Activated CD4-positive, alpha-beta memory T cell treated with anti-CD3 and anti-CD28 coated beads, Interleukin-2, amount 10 ng/mL, durations not matched to agents 7 days and 5 days (primary cell): Measurements from ENCODE around the gene MIP. TPM values are rescaled to one million over a fixed set of nuclear protein-coding genes. Genes with fewer than 3 reads are reported as not detected.
"Not testable (repeated sequence)": the region's sequence is repeated elsewhere in the genome, so short reads cannot be mapped to it uniquely, and the experiment has no call there.

Experiments
- CTCF ChIA-PET: fragments of 350-600 bp; sonication (Branson Sonifier 250); formaldehyde crosslinking; loops from one replicate; lab custom pipeline; 2021; ENCODE audit warnings: antibody characterized with exemption, inconsistent platforms; lab: Charles Lee
- POLR2A ChIA-PET: fragments of 350-600 bp; sonication (Branson Sonifier 250); formaldehyde crosslinking; loops from one replicate; lab custom pipeline; 2021; ENCODE audit warnings: antibody characterized with exemption; lab: Charles Lee
- DNase-seq: peaks from one replicate; pipeline ENCODE4 v3.0.0-alpha.2; 2020
- H3K27ac Mint-ChIP-seq: one replicate; pipeline ENCODE4 v1.8.0; 2021; ENCODE audit warnings: mild to moderate bottlenecking, mixed read lengths
- H3K27me3 Mint-ChIP-seq: one replicate; pipeline ENCODE4 v1.8.0; 2021; ENCODE audit warnings: mixed read lengths
- H3K36me3 Mint-ChIP-seq: one replicate; pipeline ENCODE4 v1.8.0; 2021; ENCODE audit warnings: low read depth, mixed read lengths
- H3K4me1 Mint-ChIP-seq: one replicate; pipeline ENCODE4 v1.8.0; 2021; ENCODE audit warnings: mixed read lengths
- H3K4me3 Mint-ChIP-seq: one replicate; pipeline ENCODE4 v1.8.0; 2021; ENCODE audit warnings: mild to moderate bottlenecking, mixed read lengths
- H3K9me3 Mint-ChIP-seq: one replicate; pipeline ENCODE4 v1.8.0; 2021; ENCODE audit warnings: mixed read lengths
- total RNA-seq, 2 experiments: library from RNA; stranded (reverse); gene quantifications; one replicate each; pipeline ENCODE4 v1.2.3, GENCODE V29; 2021

MIP gene
- total RNA-seq, 2 experiments from 2014 or later: not detected

GRCh38 chr12:56420411-56420810 lies 34.0 kb downstream of the MIP start:
- H3K27ac Mint-ChIP-seq: no peak overlapping the region

GRCh38 chr12:56417739-56418138 lies 36.7 kb downstream of the MIP start:
- H3K4me3 Mint-ChIP-seq: no peak overlapping the region
- ChIA-PET POLR2A (interaction anchor here (0.7 kb wide), 1 partner anchor 44 kb away, joined by 3 read pairs; no protein-coding TSS in a partner anchor), CTCF (interaction anchor here (1.0 kb wide), 1 partner anchor 49 kb away, joined by 3 read pairs; no protein-coding TSS in a partner anchor)
- no peaks in the 10 kb centered on the region for H3K27me3 Mint-ChIP-seq
- H3K27ac Mint-ChIP-seq: no peak overlapping the region
- no peaks in the 10 kb centered on the region for H3K9me3 Mint-ChIP-seq
- DNase-seq: no peak
- H3K36me3 Mint-ChIP-seq: peaks cover 51% of the 10 kb centered on the region
- H3K4me1 Mint-ChIP-seq: no peaks in the 10 kb centered on the region

More at GRCh38 chr12:56420411-56420810, 34.0 kb downstream of the MIP start:
- ChIA-PET CTCF (no interaction called here), POLR2A (interaction anchor here (1.3 kb wide), 1 partner anchor 29 kb away, joined by 5 read pairs; the partner anchor contains the start of gene TIMELESS)
- peaks cover 5% of the 10 kb centered on the region for H3K4me1 Mint-ChIP-seq
- DNase-seq: no peak
- no peaks in the 10 kb centered on the region for H3K27me3 Mint-ChIP-seq
- no peaks in the 10 kb centered on the region for H3K9me3 Mint-ChIP-seq
- H3K4me3 Mint-ChIP-seq: no peak overlapping the region
- H3K36me3 Mint-ChIP-seq: peaks cover 67% of the 10 kb centered on the region

- POLR2A ChIA-PET: interaction anchor here (0.7 kb wide), 1 partner anchor 234 kb away, joined by 4 read pairs; no protein-coding TSS in a partner anchor
- Mint-ChIP-seq H3K9me3 (no peaks in the 10 kb centered on the region), H3K27me3 (no peaks in the 10 kb centered on the region)
Measured at GRCh38 chr12:56414401-56414800, 40.1 kb downstream of the MIP start.

DNA sequence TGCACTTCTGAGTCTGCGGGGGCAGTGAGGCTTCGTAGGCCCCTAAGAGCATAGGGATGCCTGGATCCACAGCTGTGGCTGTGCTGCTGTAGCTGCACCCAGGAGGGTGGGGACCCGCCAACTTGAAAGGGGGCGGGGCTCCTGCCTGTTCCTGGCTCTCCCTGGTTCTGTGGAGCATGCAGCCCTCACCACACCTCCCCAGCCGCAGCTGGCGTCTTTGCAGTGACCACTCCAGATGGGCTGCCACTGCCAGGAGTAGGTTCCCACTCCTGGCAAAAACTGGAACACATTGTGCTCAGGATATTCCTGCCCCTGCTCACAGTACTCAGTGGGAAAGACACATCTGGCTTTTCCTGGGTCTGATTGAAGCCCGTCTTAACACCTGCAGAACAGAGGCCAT lies 41.1 kb downstream of the MIP start:
- ChIA-PET POLR2A (no interaction called here), CTCF (no interaction called here)
- H3K4me3 Mint-ChIP-seq: no peak overlapping the region
- no peaks in the 10 kb centered on the region for H3K9me3 Mint-ChIP-seq
- no peak overlapping the region for H3K27ac Mint-ChIP-seq
- DNase-seq: no peak
- no peaks in the 10 kb centered on the region for H3K27me3 Mint-ChIP-seq
- H3K4me1 Mint-ChIP-seq: no peaks in the 10 kb centered on the region
- peaks cover 28% of the 10 kb centered on the region for H3K36me3 Mint-ChIP-seq

More at GRCh38 chr12:56414401-56414800, 40.1 kb downstream of the MIP start:
- no peak overlapping the region for H3K27ac Mint-ChIP-seq
- no peaks in the 10 kb centered on the region for H3K4me1 Mint-ChIP-seq
- no peak for DNase-seq
- CTCF ChIA-PET: no interaction called here
- H3K4me3 Mint-ChIP-seq: no peak overlapping the region
- H3K36me3 Mint-ChIP-seq: peaks cover 32% of the 10 kb centered on the region

GRCh38 chr12:56411781-56412639 lies 42.4 kb downstream of the MIP start:
- H3K36me3 Mint-ChIP-seq: peaks cover 17% of the 10 kb centered on the region
- no peaks in the 10 kb centered on the region for H3K27me3 Mint-ChIP-seq
- POLR2A ChIA-PET: no interaction called here
- no peak overlapping the region for H3K27ac Mint-ChIP-seq
- H3K4me1 Mint-ChIP-seq: no peaks in the 10 kb centered on the region
- no peak for DNase-seq
- no peak overlapping the region for H3K4me3 Mint-ChIP-seq
- no peaks in the 10 kb centered on the region for H3K9me3 Mint-ChIP-seq
- CTCF ChIA-PET: no interaction called here

DNA sequence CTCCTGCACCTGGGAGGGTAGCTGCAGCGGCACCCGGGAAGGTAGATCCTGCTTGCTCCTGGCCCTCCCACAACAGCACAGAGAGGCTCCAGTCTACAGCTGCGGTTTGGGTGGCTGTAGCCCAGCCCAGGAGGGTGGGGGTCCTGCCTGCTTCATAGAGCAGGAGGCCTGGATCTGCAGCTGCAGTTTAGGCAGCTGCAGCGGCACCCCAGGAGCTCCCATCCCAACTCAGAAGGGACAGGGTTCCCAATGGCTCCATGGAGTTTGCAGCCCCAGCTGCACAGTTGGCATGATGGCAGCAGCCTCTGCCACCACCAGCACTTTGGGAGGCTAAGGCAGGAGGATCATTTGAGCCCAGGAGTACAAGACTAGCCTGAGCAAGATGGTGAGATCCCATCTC lies 43.7 kb downstream of the MIP start:
- Mint-ChIP-seq H3K4me3 (no peak overlapping the region), H3K36me3 (peaks cover 8% of the 10 kb centered on the region), H3K4me1 (no peaks in the 10 kb centered on the region), H3K27ac (no peak overlapping the region), H3K9me3 (no peaks in the 10 kb centered on the region), H3K27me3 (no peaks in the 10 kb centered on the region)
- ChIA-PET POLR2A (no interaction called here), CTCF (no interaction called here)
- DNase-seq: no peak

DNA sequence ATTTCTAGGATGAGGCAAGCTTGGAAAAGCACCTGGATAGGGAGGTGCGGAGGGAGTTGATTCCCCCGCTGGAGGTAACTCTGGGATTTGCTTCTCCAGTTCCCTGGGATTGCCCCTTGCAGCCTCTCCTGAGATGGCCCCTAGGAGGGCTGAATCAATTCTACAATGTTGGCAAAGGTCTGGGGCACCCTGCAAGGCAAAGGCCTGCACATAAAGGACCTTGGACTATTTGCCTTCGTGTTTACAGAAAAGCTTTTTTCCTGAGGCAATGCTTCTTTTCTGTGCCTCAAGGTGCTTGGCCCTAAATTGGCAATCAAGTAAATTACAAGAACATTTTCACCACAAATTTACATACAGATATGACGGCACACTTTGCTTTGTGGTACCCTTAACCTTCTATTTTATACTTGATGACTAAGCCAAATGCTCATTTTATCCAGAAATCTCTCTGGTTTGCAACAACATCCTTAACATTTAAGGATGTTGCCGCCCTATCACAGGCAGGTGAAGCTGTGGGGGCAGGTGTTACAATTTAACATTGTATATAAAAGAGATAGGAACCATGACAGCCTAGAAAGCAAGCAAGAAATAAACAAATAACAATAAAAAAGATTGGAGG lies 45.5 kb downstream of the MIP start:
- ChIA-PET POLR2A (no interaction called here), CTCF (no interaction called here)
- no peak overlapping the region for H3K27ac Mint-ChIP-seq
- H3K9me3 Mint-ChIP-seq: no peaks in the 10 kb centered on the region
- H3K27me3 Mint-ChIP-seq: no peaks in the 10 kb centered on the region
- H3K4me3 Mint-ChIP-seq: no peak overlapping the region
- H3K36me3 Mint-ChIP-seq: peaks cover 5% of the 10 kb centered on the region
- no peak for DNase-seq
- no peaks in the 10 kb centered on the region for H3K4me1 Mint-ChIP-seq

GRCh38 chr12:56404227-56404626 lies 50.2 kb downstream of the MIP start:
- CTCF ChIA-PET, DNase-seq, POLR2A ChIA-PET, H3K4me3 Mint-ChIP-seq, H3K9me3 Mint-ChIP-seq, H3K4me1 Mint-ChIP-seq, H3K27ac Mint-ChIP-seq, H3K36me3 Mint-ChIP-seq, H3K27me3 Mint-ChIP-seq: not testable (repeated sequence)

DNA sequence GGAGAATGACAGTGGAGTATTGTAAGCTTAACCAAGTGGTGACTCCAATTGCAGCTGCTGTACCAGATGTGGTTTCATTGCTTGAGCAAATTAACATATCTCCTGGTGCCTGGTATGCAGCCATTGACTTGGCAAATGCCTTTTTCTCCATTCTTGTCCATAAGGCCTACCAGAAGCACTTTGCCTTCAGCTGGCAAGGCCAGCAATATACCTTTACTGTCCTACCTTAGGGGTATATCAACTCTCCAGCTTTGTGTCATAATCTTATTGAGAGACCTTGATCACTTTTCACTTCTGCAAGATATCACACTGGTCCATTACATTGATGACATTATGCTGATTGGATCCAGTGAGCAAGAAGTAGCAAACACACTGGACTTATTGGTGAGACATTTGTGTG lies 52.8 kb downstream of the MIP start:
- H3K4me3 Mint-ChIP-seq, H3K36me3 Mint-ChIP-seq, DNase-seq, POLR2A ChIA-PET, H3K27me3 Mint-ChIP-seq, CTCF ChIA-PET, H3K4me1 Mint-ChIP-seq, H3K27ac Mint-ChIP-seq: not testable (repeated sequence)
- H3K9me3 Mint-ChIP-seq: peaks cover 12% of the 10 kb centered on the region

DNA sequence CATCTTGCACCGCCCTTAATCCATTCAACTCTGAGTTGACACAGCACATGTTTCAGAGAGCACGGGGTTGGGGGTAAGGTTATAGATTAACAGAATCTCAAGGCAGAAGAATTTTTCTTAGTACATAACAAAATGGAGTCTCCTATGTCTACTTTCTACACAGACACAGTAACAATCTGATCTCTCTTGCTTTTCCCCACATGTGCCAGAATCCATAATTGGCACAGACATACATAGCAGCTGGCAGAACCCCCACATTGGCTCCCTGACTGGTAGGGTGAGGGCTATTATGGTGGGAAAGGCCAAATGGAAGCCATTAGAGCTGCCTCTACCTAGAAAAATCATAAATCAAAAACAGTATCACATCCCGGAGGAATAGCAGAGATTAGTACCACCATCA lies 53.3 kb downstream of the MIP start:
- H3K4me3 Mint-ChIP-seq, DNase-seq, CTCF ChIA-PET, POLR2A ChIA-PET, H3K27me3 Mint-ChIP-seq, H3K36me3 Mint-ChIP-seq, H3K4me1 Mint-ChIP-seq, H3K27ac Mint-ChIP-seq: not testable (repeated sequence)
- H3K9me3 Mint-ChIP-seq: peaks cover 12% of the 10 kb centered on the region

Other genes starting within 250 kb of the MIP start
- gene RNF41, start 232.7 kb downstream of the MIP start, total RNA-seq: 10 to 100 TPM; 33.8 to 35.2 TPM
- gene NABP2, start 230.3 kb downstream of the MIP start, total RNA-seq: 10 to 100 TPM; 49.6 to 52.3 TPM
- 1 to 10 TPM in 1 of 2 experiments, under 1 TPM in 1; 0.80 to 1.2 TPM for gene SLC39A5, start 224.6 kb downstream of the MIP start, total RNA-seq
- 10 to 100 TPM; 46.4 to 50.1 TPM for gene ANKRD52, start 196.3 kb downstream of the MIP start, total RNA-seq
- 10 to 100 TPM; 12.8 to 16.7 TPM for gene COQ10A, start 187.7 kb downstream of the MIP start, total RNA-seq
- 100 to 1,000 TPM; 188 to 193 TPM for gene CS, start 154.3 kb downstream of the MIP start, total RNA-seq
- 10 to 100 TPM; 95.0 to 99.3 TPM for gene CNPY2, start 138.7 kb downstream of the MIP start, total RNA-seq
- 10 to 100 TPM; 61.3 to 64.2 TPM for gene PAN2, start 120.7 kb downstream of the MIP start, total RNA-seq
- gene IL23A, start 115.8 kb downstream of the MIP start, total RNA-seq: 10 to 100 TPM; 11.0 to 11.7 TPM
- 100 to 1,000 TPM; 298 to 304 TPM for gene STAT2, start 94.5 kb downstream of the MIP start, total RNA-seq
- not detected for gene APOF, start 91.8 kb downstream of the MIP start, total RNA-seq
- 10 to 100 TPM; 44.1 to 45.6 TPM for gene TIMELESS, start 5.2 kb downstream of the MIP start, total RNA-seq
- gene SPRYD4, start 13.9 kb upstream of the MIP start, total RNA-seq: 1 to 10 TPM; 2.9 to 3.1 TPM
- gene GLS2, start 33.5 kb upstream of the MIP start, total RNA-seq: 1 to 10 TPM in 1 of 2 experiments, under 1 TPM in 1; 0.33 to 1.3 TPM
- gene RBMS2, start 67.2 kb upstream of the MIP start, total RNA-seq: 1 to 10 TPM; 3.8 to 4.3 TPM
- 100 to 1,000 TPM; 121 to 126 TPM for gene BAZ2A, start 175.7 kb upstream of the MIP start, total RNA-seq
- 100 to 1,000 TPM; 529 to 549 TPM for gene ATP5F1B, start 191.3 kb upstream of the MIP start, total RNA-seq
- gene PTGES3, start 233.6 kb upstream of the MIP start, total RNA-seq: 100 to 1,000 TPM; 240 to 241 TPM